Fibroblast of skin of scalp (primary cell): Measurements from ENCODE around the gene PLCB4.

Source experiments
- DNase-seq: peaks from one replicate; pipeline ENCODE4 v3.0.0-alpha.2; 2013

Gene PLCB4

DNA sequence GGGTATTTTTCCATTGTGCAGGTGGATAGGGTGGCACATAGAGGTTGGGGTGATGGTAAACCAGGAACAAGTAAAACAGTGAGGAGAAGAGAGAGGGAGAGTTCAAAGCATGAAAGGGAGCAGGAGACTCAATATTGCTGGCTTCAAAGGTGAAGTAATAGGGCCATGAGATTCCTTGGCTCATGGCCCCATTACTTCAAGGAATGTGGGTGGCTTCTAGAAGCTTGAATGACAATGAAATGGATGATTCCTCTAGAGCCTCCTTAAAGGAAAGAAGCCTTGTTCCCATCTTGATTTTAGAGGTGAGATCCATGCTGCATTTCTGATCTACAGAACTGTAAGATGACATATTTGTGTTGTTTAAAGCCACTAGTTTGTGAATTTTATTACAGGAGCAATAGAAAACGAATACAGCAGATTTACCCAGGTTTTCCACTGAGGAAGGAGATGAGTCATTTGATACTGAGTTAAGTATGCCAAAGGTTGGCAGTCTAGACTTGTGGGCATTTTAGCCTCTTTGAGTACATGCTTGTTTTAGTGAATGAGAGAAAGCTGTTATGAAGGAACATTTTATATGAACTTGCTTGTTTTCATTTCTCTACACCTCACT, 110.4 kb downstream of the PLCB4 start:
- peak; percentile 31 for DNase-seq

DNA sequence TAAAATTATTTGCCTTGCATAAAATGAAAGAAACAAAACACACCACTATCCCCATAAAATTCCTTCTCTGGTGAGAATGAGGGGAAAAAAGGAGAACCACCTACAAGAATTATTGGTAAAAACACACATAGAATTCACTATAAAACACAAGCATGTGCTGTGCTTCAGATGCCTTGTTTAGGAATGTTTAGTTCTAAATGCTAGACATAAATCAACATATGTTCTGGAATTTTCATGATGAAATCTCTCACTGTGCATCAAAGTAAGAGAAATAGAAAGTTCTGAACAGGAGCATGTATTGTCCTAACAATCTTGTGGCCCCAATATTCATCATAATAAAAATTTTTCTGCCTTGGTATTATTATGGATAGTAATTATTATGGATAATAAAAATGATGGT, 111.0 kb downstream of the PLCB4 start:
- peak; percentile 27 for DNase-seq

DNA sequence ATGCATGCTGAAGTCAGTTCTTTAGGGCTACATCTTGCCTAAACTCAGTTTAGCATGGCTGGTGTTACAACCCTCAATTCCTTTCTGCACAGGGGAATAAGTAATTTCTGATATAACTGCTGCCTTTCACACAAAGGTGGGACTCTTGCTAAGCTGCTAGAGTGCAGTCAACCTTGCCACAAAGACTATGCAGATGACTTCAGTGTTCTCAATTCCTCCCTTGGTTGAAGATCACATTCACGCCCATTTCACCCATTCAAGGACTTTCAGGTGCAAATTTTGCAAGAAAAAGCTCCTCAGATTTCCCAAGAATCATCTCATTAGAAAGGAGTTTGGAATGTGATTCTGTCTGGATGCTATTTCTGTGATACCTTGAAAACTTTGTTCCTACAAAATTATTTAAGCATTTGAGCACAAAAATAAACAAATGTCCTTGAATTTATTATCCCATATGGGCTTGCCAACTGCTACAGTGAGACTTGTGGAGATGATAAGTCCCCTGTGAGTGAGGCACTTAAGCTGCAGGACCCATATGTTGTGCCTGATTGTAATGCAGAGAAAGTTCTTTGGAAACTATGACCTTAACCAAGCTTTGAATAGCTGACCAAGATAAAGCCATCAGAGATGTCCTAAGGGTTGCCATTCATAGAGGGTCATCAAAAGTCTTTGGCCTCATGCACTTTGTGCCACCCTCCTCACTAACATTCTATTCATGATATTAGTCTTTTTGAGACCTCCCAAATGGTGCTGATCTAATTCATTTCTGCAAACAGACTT, 111.8 kb downstream of the PLCB4 start:
- no peak for DNase-seq

DNA sequence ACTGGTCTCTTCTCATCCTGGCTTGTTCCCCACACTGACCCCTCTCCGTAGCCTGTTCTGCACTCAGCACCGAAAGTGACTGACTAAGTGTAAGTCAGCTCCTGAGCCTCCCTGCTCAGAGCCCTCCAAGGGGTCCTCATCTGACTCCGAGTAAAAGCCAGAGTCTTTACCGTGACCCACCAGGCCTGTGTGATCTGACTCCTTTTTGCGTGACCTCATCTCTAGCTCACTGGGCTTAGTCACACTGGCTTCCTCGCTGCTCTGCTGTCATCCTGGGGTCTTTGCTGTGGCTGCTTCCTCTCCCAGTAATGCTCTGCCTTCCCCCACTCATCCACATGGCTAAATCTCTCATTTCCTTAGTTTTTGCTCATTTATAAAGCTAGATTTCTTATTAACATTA, 116.6 kb downstream of the PLCB4 start:
- DNase-seq, result peak; percentile 57

DNA sequence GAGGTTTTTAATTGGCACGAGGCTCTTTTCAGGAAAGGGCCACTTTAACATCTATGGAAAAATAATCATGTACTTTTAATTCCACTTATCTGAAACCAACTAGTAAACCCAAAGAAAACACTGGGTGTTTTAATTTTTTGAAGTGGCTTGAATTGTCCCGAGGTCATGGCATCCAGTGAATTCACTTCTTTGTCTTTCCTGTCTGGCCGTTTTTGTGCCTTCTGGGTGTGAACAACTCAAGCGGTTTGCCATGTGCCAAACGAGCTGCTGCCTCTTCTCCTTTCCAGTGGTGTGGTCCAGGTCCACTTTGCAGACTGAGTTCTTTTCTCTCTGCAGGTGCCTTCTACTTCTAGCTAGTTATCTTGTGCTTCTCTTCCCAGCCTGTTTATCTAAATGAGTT, 117.5 kb downstream of the PLCB4 start:
- DNase-seq, result no peak

DNA sequence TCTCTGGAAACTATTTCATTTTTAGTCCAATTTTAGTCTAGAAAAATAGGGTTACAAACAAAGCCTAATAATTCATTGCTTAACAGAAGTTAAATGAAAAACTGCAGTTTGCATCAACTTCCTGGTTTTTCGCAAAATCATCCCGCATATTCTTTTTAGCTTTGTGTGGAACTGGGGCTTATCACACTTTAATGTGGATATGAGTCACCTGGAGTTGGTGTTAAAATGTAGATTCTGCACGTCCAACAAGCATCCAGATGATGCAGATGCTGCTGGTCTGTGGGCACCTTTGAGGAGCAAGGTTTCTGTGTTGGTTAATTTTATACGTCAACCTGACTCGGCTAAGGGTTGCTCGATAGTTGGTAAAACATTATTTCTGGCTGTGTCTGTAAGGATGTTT, 126.1 kb downstream of the PLCB4 start:
- DNase-seq, result no peak

DNA sequence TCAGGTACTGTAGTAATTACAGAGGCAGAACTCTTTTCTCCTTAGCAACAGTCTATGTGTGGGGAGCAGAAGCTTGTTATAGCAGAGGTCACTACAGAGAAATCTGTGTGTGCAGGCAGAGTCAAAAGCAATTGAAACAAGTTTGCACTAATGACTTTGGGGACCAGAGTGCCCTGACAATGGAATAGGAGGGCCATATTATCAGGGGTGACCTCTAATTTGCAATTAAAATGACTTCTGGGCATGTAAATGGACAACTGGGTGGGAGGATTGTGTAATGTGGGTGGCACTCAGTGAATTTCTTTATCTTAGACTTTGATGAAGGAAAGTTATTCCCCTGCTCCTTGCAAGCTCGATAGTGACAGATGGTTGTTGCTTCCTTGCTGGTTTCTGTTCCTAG, 127.2 kb downstream of the PLCB4 start:
- DNase-seq, result no peak

DNA sequence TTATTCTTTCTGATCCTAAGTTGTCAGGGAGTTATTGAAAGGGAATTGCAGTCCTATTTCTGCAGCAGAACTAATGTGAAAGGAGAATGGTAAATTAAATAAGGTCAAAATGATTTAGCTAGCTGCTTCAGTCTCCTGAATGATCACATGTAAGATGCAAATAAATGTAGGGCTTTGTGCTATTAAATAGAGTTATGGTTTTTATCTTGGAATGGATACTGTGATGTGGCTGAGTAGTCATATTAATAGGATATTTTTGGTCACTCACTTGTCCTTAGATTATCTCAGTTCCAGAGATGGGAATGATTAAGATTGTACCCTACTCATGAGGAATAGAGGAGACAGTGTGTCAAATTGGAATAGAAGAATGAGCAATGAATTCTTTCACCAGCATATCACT, 129.6 kb downstream of the PLCB4 start:
- DNase-seq, result no peak

DNA sequence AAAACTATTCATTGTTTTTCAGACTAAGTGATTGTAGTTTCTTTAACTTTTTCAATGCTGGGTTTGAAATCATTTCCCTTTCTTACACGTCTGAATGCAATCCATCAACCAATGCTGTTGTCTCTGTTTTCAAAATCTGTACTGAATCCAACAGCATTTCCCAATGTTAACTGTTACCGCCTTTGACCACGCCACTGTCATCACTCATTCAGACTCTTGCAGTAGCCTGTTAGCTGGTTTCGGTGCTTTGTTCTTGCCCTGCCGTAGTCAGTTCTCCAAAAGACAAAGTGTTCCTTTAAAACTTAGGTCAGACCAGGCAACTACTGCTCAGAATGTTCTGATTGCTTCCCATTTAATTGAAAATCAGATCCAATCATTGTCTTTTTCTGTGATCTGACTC, 131.3 kb downstream of the PLCB4 start:
- peak; percentile 43 for DNase-seq

DNA sequence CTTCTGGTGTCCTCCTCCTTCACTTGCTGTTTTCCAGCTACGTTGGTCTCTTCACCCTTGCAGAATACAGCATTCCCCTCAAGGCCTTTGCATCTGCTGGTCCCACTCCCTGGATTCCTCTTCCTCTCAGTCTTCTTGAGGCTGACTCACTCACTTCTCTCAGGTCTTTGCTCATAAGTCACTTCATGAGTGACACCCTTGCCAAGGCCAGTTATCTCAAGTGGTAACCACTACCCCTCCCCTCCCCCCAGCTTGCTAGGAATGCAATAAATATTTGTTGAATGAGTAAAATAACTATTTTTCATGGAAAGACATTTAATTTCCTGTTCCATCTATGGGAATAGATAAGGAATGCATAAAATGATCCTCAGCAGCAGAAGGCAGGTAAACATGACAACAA, 131.7 kb downstream of the PLCB4 start:
- DNase-seq, result peak; percentile 89

DNA sequence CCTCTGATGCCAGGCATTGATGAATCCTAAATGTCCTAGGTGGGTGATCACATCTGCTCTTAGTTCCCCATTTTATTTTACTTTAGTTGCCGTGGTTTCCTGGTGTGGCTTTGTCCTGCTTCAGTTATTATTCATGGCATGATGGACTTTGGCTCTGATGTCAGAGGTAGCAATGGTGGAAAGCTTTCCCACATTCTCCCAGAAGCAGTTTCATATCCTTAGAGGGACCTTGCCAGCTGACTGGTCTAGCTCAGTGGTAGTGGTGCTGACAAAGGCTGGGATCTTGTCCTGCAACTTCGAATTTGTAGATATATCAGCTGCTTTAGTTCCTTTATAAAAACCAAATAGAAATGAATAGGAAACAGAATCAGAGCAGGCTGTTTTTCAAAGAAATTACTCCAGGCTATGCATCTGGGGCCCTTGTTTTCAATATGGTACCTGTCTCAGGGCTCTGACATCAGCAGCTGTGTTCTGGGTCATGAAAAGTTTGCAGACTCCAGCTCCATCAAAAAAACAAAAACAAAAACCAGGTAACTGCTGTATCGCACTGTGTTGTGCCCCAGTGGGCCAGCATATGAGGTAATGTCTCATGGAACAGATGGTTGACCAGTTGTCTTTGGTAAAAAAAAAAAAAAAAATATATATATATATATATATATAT, 133.7 kb downstream of the PLCB4 start:
- DNase-seq, result peak; percentile 29

DNA sequence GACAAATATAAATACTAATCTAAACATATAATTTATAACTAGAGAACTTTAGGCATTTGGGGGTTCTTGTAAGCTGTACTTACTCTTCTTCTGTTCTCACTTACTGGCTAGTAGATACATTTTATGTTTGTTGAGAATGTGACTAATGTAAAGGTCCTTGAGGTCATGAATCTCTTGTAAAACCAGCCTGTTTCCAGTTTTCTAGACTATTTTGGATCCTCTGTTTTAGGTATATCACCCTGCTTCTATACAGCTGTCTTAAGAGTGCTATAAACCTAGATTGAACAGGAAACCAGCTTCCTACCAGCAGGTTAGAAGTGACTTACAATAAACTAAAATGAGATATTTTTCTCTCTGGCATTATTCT, 134.2 kb downstream of the PLCB4 start:
- no peak for DNase-seq

DNA sequence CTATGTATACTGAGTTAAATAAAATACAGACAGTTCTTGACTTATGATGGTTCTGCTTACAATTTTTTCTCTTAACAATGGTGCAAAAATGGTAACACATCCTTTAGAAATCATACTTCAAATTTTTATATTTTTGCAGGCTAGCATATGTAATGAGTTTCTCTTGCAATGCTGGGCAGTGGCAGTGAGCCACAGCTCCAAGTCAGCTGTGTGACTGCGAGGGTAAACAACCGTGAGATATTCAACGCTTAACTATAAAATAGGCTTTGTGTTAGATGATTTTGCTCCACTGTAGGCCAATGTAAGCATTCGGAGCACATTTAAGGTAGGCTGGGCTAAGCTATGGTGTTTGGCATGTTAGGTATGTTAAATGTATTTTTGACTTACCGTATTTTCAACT, 136.1 kb downstream of the PLCB4 start:
- DNase-seq, result no peak

DNA sequence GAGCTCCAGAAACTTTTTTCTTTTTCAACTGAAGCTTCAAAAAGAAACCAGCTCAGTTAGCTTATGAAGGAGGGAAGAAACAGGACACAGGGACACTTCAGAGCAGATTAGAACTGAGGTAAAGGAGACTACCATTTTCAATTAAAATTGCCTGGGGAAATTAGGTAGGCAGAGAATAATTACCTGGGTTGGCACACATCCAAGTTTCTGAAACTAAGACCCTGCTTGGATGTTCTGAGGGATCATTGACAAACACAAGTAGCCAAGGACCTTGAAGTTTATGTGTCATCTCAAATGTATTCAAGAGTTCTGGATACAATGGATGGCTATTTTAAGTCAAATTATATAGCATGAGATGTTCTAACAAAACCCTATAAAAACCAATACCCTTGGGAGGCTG, 137.6 kb downstream of the PLCB4 start:
- DNase-seq, result no peak

DNA sequence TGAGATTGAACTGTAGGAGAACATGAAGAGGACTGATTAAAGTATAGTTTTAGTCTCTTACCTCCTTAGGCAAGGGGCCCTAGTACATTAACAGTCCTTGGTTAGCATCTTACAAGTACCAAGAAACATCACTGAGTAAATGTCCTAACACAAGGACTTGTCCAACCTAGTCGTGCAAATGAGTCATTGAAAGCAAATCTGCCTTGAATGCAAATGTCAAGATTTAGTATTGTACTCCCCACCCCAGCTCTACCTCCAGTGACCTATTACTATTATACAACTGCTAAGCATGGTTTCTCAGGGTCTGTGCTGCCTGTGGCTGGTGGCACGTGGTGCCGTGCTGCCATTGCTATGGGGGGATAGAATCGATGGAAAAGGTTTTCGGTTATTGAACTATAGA, 138.4 kb downstream of the PLCB4 start:
- no peak for DNase-seq

DNA sequence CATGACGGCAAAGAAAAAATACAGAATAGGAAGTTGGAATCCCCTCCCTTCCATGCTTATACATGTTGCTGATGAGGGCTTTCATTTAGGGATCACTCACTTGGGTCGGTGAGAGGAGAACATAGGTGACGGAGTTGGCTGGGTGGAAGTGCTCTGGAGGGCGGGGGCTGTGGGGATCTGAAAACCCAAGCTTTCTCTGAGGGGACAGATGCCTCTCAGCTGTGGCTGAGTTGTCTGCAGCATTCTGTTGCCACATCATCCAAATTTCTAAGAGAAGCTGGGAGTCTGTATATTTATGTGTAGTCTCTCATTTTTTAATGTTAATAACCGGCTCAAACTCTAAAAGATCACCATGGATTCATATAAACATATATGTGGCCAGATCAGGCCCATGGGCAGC, 141.5 kb downstream of the PLCB4 start:
- no peak for DNase-seq

DNA sequence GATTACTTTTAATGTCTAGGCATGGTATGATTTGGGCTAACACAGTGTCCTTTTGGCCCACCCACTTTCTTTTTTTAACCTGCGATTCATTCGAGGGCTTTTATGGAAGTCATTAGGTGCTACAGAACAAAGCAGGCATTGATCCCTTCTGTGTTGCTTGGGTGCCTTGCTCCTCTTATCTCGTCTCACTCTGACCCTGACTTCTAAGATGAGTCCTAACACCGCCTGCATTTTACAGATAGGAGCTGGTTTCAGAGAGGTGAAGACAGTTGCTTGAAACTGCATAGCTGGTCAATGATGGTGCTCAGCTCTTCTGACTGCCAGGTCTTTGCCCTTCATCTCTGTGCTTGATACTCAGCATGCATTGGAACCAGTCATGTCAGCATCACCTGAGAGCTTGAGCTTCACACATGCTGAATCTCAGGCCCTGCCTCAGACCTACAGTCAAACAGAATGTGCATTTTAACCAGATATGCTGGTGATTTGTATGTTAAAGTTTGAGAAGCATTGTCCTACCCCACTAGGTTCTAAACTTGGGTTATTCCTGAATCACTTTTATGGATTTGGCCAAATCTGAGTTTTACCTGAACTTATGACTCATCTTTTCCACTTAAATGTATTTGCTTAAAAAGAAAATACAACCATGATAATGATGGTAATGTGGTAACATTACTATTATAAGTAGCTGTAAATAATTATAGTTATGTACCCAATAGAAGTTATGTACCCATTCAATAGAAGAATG, 142.3 kb downstream of the PLCB4 start:
- DNase-seq, result no peak

DNA sequence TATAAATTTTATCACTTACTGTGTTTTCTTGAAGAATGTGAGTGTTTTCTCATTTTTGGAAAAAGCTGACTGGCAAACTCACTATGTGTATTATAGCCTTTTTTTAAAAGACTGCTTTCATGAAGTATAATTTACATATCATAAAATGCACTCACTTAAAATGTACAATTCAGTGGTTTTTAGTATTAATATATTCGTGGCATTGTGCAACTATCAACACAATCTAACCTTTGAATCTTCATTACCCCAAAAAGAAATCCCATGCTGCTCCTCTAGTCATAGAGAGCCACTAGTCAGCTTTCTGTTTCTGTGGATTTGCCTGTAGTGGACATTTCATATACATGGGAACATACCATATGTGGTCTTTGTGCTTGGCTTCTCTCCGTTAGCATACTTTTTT, 143.8 kb downstream of the PLCB4 start:
- no peak for DNase-seq

DNA sequence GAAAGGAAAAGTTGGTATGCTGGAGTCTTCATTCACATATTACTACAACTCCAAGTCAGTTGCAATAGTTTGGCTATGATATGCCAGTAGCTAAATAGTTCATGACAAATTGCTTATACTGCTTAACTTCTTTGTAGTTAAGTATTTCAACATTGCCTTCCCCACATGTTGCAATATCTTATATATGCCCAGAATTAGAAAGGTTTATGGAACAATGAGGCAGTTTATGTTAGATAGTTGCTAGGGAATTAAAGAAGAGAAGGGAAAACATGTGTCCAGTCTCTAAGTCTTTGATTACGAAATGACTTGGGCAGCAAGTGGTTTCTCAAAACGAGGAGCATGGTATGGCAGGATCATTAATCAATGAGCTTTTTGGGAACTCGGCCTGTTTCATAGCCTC, 145.8 kb downstream of the PLCB4 start:
- peak; percentile 51 for DNase-seq

DNA sequence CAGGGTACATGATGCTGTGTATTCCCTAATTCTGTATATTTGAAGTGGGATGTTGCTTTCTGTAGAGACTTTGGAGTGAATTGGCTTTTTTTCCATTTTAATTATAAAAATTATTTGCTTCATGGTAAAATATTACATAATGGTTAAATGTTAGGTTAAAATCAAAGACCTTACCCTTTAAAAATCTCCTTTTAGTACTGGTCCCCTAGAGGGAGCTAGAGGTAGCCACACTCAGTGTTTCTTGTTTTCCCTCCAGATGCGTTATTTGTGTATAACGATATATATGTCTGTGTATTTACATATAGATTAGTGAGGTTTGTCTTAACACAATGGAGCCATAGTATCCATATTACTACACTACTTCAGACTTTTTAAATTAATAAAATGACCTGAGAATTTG, 146.7 kb downstream of the PLCB4 start:
- DNase-seq, result no peak

DNA sequence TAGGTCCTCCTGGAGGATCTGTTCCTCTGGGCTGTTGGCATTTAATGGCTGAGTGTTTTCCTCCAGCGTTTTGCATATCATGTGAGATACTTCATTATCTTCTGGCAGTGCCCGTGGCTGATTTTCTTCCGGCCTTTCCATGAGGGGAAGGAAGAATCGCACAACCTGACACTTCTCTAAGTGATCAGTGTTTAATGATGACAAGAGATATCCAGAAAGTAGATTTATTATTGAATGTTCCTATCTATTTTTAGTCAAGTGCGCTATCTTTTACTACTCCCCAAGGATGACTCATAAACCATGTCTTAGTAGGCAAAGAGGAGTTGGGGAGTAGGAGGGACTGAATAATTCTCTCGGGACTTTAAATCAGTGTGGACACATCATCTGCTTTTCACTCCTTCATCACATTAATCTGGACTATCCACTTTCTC, 149.7 kb downstream of the PLCB4 start:
- DNase-seq, result peak; percentile 75

DNA sequence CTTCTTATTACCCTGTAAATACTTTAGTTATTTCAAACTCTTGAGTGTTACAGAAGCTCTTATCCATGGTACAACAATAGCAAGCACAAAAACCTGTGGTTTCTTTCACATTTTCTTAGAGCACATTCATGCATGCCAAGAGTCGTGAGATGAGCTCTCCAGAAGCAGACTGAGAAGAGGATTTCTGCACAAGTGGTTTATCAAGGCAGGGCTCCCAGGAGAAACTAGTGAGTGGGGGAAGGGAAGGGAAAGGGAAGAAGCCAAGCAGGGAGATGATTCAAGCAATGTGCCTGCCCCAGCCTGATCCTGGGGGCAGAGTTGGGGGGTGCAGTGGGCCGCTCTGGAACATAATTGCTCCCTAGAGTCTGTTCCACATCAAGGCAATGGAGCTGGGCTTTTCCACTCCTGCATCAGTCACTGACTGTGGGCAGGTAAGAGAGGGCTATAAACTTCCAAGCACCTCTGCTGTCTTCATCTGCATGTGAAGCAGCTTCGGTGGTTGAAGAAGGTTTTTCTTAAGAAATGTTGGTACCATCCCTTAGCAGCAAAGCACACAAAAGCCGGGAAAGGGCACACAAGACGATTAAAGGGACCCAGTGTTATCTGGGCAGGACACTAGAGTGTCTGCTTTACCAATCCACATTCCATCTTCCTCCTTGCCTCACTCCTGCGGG, 152.1 kb downstream of the PLCB4 start:
- DNase-seq, result peak; percentile 95

DNA sequence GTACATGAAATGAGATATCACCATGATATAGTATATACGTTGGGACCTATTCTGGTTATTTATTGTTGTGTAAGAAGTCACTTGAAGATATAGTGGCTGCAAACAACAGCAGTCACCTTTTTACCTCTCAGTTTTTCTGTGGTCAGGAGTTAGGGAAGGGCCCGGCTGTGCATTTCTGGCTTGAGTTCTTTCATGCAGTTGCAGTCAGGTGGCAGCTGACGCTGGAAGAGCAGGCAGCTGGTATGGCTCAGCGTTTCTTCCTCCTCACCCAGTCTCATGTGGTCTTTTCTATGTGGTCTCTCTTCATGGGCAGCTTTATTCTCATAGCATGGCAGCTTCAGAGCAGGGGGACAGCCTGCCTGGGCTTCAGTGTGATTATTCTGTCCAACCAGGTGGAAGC, 154.4 kb downstream of the PLCB4 start:
- DNase-seq, result no peak
